T-helper 17 cell (primary cell): ENCODE data around the gene CARF. TPM values are rescaled to one million over a fixed set of nuclear protein-coding genes. Genes with fewer than 3 reads are reported as not detected.

Experiments used
- total RNA-seq, 4 donors: library from RNA in 2 of 4; stranded (reverse) in 2 of 4; gene quantifications; one replicate each; pipeline ENCODE4 v1.2.3 and lab custom pipeline; 2022 to 2026

CARF gene
- total RNA-seq, 2 donors from 2014 or later, result 10.5 to 11.5 TPM

Other genes with a start within 250 kb of the CARF start
- 1 to 10 TPM; 2.4 to 3.3 TPM for gene ICA1L, start 40.5 kb upstream of the CARF start, total RNA-seq
- gene WDR12, start 602 bp upstream of the CARF start, total RNA-seq, result 10 to 100 TPM; 13.4 to 18.0 TPM
- 10 to 100 TPM in 1 of 2 donors, 1 to 10 TPM in 1; 7.7 to 11.5 TPM for gene NBEAL1, start 102.6 kb downstream of the CARF start, total RNA-seq